A673 (cell line): ENCODE data around the gene HOXC6.

ENCODE experiments used
- EZH2 ChIP-seq: fragments of 200-600 bp; sonication (generic); IDR thresholded peaks from 2 replicates; pipeline ENCODE4 v1.6.1; 2017; ENCODE audit warnings: borderline replicate concordance, low read depth, mild to moderate bottlenecking, mixed read lengths, antibody characterized with exemption, low read length; ENCODE audit not compliant: poor library complexity, severe bottlenecking
- TF ChIP-seq, protein P1 (sequence below): fragments of 300-800, 200-600 bp; sonication (generic); conservative IDR thresholded peaks from 2 replicates; pipeline ENCODE4 v1.5.1; 2017; ENCODE audit warnings: low read depth, mild to moderate bottlenecking, antibody characterized with exemption, low read length, moderate library complexity, mixed read lengths

DNA sequence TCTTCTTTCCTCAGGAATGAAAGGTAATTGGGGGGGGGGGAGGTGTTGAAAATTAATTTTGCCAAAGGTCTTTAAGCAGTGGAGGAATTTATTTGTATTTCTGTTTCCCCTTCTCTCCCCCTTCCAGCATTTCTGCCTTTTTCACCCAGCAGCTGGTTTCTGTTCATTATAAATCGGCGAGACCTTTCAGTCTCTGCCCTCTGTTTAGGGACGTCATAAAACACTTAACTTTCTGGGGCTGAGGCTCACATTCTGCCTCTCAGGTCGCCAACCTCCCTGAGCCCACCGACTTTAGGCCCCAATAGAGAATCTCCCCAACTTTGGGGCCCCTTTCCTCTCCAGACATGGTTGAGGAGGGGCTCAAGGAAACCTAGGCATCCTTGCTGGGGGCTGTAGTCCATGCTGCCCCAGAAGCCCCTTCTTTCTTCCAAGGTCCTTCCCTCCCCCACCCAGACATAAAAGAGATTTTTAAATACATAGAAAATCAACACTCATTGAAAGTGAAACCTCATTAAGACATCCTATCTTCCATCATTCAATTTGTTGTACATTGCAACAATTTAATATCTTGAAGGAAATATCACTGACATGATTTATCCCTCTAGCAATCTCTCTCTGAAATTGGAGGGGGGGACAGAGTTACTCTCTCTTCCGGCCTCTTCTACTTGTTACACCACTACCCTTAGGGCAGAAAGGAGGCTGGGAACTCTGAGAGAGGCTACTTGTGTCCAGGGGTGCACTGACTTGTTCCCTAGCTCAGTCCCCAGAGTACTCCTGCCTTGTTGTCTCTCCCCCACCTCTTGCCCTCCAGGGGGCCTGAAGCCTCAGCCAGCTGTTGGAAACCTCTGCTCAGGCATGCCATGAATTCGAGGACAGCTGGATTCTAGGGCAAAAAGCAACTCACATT, 2.5 kb upstream of the HOXC6 start:
- TF ChIP-seq, protein P1, sequence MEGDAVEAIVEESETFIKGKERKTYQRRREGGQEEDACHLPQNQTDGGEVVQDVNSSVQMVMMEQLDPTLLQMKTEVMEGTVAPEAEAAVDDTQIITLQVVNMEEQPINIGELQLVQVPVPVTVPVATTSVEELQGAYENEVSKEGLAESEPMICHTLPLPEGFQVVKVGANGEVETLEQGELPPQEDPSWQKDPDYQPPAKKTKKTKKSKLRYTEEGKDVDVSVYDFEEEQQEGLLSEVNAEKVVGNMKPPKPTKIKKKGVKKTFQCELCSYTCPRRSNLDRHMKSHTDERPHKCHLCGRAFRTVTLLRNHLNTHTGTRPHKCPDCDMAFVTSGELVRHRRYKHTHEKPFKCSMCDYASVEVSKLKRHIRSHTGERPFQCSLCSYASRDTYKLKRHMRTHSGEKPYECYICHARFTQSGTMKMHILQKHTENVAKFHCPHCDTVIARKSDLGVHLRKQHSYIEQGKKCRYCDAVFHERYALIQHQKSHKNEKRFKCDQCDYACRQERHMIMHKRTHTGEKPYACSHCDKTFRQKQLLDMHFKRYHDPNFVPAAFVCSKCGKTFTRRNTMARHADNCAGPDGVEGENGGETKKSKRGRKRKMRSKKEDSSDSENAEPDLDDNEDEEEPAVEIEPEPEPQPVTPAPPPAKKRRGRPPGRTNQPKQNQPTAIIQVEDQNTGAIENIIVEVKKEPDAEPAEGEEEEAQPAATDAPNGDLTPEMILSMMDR, result no peak
- TF ChIP-seq EZH2, result no peak
